ENCODE measurements around the gene CAMSAP1. TPM values are rescaled to one million over a fixed set of nuclear protein-coding genes. Genes with fewer than 3 reads are reported as not detected.

The CAMSAP1 gene
- total RNA-seq, 1 experiment from 2014 or later: 52.7 TPM

- H3K36me3 Mint-ChIP-seq (ENCODE audit: insufficient read depth in 1 of 3, low read depth in 3 of 3): no peaks in the 10 kb centered on the region
- Histone ChIP-seq H3K9me3 (ENCODE audit: control insufficient read depth, low read depth, low read length) (no peaks in the 10 kb centered on the region), H3K79me1 (ENCODE audit: insufficient read depth, low read depth, low read length, poor library complexity, severe bottlenecking) (no peaks in the 10 kb centered on the region), H3K79me2 (ENCODE audit: insufficient read depth, low read length) (no peaks in the 10 kb centered on the region), H3K4ac (ENCODE audit: low read depth, low read length) (no peak overlapping the region), H3K14ac (ENCODE audit: insufficient read depth, low read length) (peak overlapping the region; percentile 28; the same call in 1 of the 2 replicates), H3K4me1 (ENCODE audit: insufficient read depth, low read length) (no peaks in the 10 kb centered on the region), H3K9ac (ENCODE audit: extremely low read depth, insufficient read length, low read length) (no peak overlapping the region), H2AK5ac (ENCODE audit: insufficient read length, low read length) (no peak overlapping the region), H4K5ac (ENCODE audit: insufficient read length, low read depth, low read length) (no peak overlapping the region), H4K20me1 (ENCODE audit: control insufficient read depth, insufficient read depth, insufficient read length) (no peaks in the 10 kb centered on the region), H2BK12ac (ENCODE audit: insufficient read length, low read depth, low read length) (no peak overlapping the region), H3K4me2 (ENCODE audit: insufficient read depth, insufficient read length, low read length) (no peak overlapping the region), H2BK15ac (ENCODE audit: low read depth, low read length) (no peak overlapping the region), H3T11ph (ENCODE audit: low read length) (no peak overlapping the region), H4K91ac (ENCODE audit: insufficient read length, low read depth, low read length) (no peak overlapping the region), H3K27ac (ENCODE audit: insufficient read length, low read depth, low read length) (no peak overlapping the region), H3K18ac (ENCODE audit: insufficient read length, low read depth, low read length) (no peak overlapping the region), H2AFZ (ENCODE audit: low read length) (no peak overlapping the region), H3K23ac (ENCODE audit: insufficient read length, low read depth, low read length) (no peak overlapping the region), H2BK120ac (ENCODE audit: low read depth, low read length, poor library complexity, severe bottlenecking) (no peak overlapping the region), H2BK5ac (ENCODE audit: insufficient read length, low read length) (no peak overlapping the region), H4K8ac (replicated peaks; ENCODE audit: insufficient read length, low read depth, low read length) (no peak overlapping the region), H3K23me2 (ENCODE audit: insufficient read length, low read depth, low read length, poor library complexity, severe bottlenecking) (no peaks in the 10 kb centered on the region), H3K27me3 (ENCODE audit: insufficient read depth, low read length) (no peaks in the 10 kb centered on the region), H3K56ac (ENCODE audit: insufficient read length, low read depth, low read length) (no peak overlapping the region), H2BK20ac (ENCODE audit: low read depth, low read length, poor library complexity, severe bottlenecking) (no peak overlapping the region)
- DNase-seq: no peak
- H3K27ac Mint-ChIP-seq: peak overlapping the region in 1 of 3 experiments; percentile 31; a peak in 1 of 7 replicates
- TF ChIP-seq CTCF (conservative IDR thresholded peaks at IDR 0.05): no peak
- H3K9me3 Mint-ChIP-seq: no peaks in the 10 kb centered on the region
- H3K4me3 Mint-ChIP-seq: no peak overlapping the region
- WGBS (ENCODE audit: extremely low coverage, insufficient read length, low lambda C conversion rate): no CpG with 5 or more reads among the region's 38 CpGs
- H3K4me1 Mint-ChIP-seq: no peaks in the 10 kb centered on the region
- no peaks in the 10 kb centered on the region; the same call in 1 of the 2 replicates for H3K27me3 Mint-ChIP-seq (ENCODE audit: low read depth)
Measured at GRCh38 chr9:135787776-135788575, 119.4 kb downstream of the CAMSAP1 start.

Measured in H9 (cell line).